HG03108 (cell line): ENCODE measurements around the gene DES.

Source experiments
- ATAC-seq: cut with Tn5 transposase; IDR thresholded peaks from one replicate; pipeline ENCODE4 v1.9.1; 2021; ENCODE audit warnings: moderate library complexity; ENCODE audit not compliant: unreplicated experiment

Gene DES

GRCh38 chr2:219471476-219472371, 53.5 kb downstream of the DES start:
- no peak for ATAC-seq

DNA sequence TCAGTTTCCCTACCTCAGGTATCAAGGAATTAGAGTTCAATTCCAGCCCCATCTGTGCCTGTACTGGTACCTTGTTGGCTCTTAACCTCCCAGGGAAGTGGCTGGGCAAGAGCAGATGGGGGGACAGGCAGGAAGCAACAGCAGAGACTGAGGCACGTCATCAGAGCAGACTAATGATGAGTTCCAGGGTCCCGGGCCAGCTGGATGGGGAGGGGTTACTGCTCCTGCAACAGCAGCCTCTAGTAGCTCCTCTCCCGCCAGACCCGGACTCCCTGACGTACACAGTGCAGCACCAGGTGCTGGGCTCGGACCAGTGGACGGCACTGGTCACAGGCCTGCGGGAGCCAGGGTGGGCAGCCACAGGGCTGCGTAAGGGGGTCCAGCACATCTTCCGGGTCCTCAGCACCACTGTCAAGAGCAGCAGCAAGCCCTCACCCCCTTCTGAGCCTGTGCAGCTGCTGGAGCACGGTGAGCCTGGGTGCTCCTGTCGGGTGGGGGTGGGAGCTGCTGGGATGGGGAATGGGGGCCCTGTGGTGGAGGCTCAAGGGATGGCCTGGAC, 54.5 kb downstream of the DES start:
- ATAC-seq: no peak

GRCh38 chr2:219473511-219473910, 55.3 kb downstream of the DES start:
- ATAC-seq: no peak

- no peak for ATAC-seq
These were observed 56.3 kb downstream of the DES start for GRCh38 chr2:219474285-219475060.

GRCh38 chr2:219475278-219475677, 57.1 kb downstream of the DES start:
- no peak for ATAC-seq

GRCh38 chr2:219475697-219476651, 57.8 kb downstream of the DES start:
- ATAC-seq: no peak
